GM19372 (cell line): ENCODE measurements around the gene FOLR3.
"Not testable (repeated sequence)": the region's sequence is repeated elsewhere in the genome, so short reads cannot be mapped to it uniquely, and the experiment has no call there.

Experiments used
- ATAC-seq: cut with Tn5 transposase; IDR thresholded peaks from one replicate; pipeline ENCODE4 v1.9.1; 2021; ENCODE audit warnings: mild to moderate bottlenecking, low read depth, moderate library complexity; ENCODE audit not compliant: unreplicated experiment

The FOLR3 gene

DNA sequence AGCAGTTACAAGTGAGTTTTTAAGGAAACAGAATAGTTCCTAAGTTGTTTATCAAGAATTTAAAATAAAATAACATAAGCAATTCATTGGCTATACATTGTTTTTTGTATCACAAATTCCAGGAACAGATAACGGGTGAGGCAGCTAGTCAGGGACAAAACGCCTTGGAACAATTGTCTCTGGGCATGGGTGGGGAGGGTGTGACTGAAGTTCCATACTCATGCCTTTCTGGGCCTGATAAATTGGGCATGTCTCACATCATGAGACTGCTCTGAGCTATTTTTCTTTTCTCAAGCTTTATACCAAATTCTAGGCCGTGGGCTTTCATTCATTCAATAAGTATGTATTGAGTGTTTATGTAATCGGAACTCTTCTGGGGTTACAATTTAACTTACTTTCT, 21.6 kb downstream of the FOLR3 start:
- no peak for ATAC-seq

DNA sequence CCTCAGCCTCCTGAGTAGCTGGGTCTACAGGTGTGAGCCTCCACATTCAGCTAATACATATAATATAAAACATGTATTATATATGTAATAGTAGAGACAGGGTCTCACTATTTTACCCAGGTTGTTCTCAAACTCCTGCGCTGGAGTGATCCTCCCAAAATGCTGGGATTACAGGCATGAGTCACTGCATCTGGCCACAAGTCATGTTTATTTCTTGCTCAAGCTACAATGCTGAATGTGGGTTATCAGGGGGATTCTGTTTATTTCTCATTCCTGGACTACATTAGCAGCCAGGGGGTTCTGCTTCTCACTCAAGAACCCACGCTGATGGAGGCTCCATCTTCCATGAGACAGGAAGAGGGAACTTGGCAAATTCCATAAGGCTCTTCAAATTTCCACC, 24.8 kb downstream of the FOLR3 start:
- no peak for ATAC-seq

DNA sequence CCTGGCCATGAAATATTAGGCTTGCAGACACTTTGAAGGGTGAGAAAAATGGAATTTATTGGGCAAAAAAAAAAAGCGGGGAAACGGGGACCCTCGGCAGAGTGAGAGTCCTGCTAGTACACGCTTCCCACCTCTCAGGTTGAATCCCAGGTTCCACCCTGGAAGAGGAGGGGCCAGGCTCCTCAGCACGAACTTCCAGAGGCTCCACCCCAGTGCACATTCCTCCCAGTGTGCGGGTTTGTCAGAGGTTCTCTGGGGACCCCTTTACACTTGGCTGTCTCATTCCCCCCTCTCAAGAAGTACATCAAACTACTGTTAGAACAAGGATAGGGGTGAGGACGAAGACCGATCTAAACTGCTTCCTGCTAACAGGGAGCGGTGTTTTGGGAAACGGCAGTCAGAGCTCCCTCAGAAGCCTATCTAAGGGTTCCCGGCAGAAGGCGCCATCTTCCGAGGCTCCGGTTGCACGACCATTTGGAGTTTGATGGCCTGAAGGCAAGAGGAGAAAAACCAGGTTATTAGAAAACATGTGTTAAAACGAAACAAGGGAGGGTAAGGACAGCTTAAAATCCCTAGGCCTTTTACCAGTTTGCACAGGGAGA, 27.5 kb downstream of the FOLR3 start:
- ATAC-seq, result no peak

DNA sequence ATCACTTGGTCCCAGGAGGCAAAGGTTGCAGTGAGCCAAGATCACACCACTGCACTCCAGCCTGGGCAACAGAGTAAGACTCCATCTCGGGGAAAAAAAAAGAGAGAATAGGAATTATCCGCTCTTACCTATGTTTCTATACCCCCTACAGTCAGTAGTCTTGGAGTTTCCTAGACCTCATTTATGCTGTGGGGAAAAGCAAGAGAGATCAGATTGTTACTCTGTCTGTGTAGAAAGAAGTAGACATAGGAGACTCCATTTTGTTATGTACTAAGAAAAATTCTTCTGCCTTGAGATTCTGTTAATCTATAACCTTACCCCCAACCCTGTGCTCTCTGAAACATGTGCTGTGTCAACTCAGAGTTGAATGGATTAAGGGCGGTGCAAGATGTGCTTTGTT, 28.7 kb downstream of the FOLR3 start:
- ATAC-seq, result not testable (repeated sequence)

DNA sequence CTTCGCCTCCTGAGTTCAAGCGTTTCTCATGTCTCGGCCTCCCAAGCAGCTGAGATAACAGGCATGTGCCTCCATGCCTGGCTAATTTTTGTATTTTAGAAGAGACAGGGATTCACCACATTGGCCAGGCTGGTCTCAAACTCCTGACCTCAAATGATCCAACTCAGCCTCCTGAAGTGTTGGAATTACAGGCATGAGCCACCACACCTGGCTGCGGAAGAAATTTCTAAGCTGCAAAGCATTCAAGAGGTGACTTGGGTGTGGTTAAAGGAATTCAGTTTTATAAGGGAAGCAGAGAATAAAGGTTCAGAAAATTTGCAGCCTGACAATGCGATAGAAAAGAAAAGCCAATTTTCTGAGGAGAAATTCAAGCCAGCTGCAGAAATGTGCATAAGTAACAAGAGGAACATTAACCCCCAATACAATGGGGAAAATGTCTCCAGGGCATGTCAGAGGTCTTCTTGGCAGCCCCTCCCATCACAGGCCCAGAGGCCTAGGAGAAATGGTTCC, 33.6 kb downstream of the FOLR3 start:
- ATAC-seq, result not testable (repeated sequence)

DNA sequence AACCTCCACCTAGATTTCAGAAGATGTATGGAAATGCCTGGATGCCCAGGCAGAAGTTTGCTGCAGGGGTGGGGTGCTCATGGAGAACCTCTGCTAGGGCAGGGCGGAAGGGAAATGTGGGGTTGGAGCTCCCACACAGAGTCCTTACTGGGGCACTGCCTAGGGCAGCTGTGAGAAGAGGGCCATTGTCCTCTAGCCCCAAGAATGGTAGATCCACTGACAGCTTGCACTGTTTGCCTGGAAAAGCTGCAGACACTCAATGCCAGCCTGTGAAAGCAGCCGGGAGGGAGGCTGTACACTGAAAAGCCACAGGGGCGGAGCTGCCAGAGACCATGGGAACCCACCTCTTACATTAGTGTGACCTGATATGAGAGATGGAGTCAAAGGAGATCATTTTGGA, 34.2 kb downstream of the FOLR3 start:
- not testable (repeated sequence) for ATAC-seq

DNA sequence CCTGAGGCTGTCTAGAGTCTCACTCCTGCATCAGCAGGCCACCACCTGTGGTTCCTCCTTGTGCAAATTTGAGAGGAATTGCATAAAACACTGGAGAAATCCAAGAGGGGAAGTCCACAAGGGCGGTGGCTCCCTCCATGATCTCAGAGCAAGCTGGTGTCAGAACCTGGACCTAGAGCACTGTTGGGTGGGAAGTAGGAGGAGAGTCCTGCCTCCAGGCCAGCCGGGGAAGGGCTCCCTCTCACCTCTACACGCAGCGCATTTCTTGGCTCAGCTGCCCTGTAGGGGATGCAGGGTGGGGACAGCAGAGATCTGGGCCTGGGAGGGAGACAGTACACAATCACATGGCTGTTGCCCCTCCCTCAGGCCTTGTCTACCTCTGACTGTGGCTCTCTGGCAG, 36.5 kb downstream of the FOLR3 start:
- ATAC-seq, result not testable (repeated sequence)

DNA sequence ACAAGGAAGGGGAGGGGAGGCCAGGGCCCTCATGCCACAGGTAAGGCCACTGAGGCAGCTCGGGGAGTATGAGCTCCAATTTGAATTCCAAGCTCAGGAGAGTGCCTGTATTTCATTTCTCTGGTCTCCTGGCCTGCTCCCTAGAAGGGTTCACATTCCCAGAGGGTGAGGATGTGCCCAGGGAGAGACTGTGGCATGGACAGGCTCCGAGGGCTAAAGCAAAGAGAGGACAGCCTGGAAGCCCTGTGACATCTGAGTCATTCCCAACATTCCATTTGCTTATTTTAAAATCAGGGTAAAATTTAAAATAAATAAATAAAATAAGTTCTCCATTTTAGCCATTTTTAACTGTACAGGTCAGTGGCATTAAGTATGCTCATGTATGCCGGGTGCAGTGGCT, 37.8 kb downstream of the FOLR3 start:
- no peak for ATAC-seq

DNA sequence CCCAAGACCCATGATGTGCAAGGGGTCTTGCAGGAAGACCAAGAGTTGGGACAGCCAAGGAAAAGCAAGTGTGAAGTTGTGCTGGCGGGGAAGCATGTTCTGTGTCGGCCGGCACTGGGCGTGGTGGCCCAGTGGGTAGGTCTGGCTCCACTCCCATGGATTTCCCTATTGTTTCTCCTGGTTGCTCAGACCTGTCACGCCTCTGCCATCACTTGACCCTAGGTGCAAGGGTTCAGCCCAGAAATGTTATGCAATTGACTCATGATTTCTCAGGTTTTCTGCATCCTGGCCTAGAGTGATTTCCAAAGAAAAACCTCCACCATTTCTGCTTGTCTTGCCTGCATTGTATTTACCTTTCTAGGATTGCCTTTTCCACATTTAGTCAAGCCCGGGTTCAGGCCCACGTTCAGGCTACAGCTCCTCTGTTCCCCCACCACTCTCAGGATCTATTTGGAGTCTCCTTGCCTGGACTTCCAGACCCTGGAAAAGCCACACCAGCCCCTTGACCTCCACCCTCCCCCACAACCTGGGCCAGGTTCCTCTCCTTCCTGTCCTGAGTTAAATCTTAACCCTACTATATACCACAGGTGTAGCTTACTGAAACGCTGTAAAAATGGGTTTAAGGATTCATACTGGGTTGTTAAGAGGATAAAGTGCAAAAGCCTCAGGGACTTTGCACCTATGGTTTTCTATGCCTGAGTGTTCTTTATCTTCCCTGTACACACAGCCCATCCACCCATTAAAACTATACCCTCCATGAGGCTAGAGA, 39.0 kb downstream of the FOLR3 start:
- ATAC-seq, result no peak

DNA sequence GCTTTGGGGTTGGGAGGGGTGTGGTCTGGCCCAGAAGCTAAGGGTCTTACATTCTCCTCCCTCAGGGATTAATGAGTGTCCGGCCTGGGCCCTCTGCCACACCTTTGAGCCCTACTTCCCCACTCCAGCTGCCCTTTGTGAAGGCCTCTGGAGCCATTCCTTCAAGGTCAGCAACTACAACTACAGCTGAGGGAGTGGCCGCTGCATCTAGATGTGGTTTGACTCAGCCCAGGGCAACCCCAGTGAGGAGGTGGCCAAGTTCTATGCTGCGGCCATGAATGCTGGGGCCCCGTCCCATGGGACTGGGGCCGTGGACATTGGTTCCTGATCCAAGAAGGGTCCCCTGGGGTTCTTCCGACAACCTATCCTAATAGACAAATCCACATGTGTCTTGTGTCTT, 42.1 kb downstream of the FOLR3 start:
- ATAC-seq, result no peak

DNA sequence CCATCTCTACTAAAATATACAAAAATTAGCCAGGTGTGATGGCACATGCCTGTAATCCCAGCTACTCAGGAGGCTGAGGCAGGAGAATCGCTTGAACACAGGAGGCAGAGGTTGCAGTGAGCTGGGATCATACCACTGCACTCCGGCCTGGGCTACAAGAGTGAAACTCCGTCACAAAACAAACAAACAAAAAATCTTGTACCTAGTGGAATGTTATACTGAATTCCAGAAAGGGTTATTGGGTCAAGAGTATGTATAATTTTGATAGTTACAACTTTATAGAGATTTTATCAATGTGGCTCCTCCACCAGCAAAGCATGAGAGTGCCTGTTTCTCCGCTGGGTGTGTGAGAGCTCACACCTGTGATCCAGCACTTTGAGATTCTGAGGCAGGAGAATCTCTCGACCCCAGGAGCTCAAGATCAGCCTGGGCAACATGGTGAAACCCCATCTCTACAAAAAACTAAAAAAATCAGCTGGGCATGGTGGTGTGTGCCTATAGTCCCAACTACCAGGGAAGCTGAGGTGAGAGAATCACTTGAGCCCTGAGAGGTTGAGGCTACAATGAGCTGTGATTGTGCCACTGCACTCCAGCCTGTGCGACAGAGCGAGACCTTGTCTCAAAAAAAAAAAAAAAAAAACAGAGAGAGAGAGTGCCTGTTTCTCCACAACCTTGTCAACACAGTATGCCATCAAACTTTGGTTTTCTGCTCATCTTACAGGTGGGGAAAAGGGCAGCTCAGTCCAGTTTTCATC, 43.7 kb downstream of the FOLR3 start:
- ATAC-seq, result no peak

DNA sequence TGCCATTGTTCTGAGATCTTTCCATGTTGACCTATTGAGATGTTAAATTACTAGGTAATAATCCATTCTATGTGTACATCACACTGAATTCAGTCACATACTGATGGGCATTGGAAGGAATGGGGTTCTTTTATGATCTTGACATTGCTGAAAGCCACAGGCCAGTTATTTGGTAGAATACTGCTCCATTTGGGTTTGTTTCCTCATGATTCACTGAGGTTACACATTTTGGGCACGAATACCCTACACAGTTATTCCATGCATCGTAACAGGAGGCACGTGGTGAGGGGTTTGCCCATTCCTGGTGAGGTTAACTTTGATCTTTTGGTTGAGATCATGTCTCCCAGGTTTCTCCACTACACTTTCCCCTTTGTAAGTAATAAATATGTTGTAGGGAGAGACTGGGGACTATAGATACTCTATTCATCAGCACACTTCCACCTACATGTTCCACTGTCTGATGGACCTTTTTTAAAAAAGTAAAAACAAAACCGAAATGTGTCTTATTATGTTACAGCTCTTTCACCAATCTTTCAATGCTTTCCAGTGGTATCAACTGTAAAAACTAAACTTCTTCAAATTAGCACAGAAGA, 44.4 kb downstream of the FOLR3 start:
- ATAC-seq, result no peak

DNA sequence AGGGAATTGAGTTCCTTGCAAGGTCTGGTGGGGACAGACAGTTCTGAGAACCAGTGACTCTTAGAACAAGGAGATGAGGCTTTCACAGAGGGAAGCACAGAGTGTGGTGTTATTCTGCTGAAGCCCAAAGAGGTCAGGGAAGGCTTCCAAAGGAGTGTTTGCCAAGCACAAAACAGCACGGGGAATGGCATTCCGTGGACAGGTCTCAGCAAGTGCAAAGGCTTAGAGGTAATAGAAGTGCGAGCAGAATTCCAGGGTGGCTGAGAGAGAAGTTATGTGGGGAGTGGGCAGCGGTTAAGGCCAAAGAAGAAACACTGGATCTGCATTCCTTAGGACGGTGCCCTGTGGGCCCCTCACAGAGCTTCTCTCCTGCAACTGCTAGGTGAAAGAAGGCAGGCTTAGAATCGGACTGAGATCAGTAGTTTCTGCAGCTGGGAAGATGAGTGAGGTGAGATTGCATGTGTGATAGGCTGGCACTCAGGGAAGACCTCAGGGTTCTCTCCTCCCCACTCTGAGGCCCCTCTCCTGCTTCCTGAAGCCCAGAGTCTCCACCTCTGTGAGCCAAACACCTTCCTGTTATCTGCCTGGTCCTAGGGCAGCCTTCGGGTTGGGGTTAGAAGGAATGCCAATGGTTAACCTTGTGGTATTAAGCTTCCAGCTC, 45.5 kb downstream of the FOLR3 start:
- ATAC-seq, result not testable (repeated sequence)

DNA sequence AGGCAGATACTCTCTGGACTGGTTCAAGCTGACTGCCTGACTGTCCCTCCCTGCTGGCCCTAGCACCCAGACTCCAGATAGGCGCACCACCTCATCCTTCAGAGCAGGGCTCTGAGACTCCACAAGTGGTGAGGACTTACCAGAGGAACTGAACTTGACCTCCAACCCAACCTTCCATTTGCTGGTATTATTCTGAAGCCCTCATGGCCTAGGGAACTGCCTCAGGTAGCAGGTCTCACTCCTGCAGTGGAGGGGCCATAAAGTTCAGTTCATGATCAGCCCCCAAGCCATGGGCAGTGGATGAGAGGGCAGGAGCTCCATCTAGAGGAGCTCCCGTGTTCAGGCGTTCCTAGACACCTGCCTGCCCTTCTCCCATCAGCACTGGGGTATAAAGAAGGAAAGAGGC, 46.0 kb downstream of the FOLR3 start:
- not testable (repeated sequence) for ATAC-seq

DNA sequence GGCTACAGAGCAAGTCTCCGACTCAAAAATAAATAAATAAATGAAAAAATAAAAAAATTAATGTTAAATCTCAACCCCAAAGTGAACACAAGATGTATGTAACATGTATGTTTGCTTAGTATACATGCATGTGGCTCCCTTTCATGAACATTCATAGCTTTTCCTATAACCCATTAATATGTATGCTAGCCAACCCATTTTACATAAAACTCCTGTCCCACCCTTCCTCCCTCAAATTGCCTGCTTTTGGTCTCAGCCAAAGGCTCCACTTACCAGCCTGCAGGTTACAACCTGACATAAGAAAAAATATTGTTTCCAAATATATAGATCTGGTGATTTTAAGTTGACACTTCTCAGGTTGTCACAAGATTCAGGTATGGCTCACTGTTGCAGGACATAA, 52.7 kb downstream of the FOLR3 start:
- no peak for ATAC-seq
